ENCODE results near the gene SUPT20H.

SUPT20H gene

GRCh38 chr13:37102896-37103295 is 43.4 kb upstream of the SUPT20H start:
- no peak for ATAC-seq
- no peak for TF ChIP-seq BACH2 (CRISPR knock-in tag; IDR thresholded peaks at IDR 0.05; ENCODE audit: borderline replicate concordance)
- no peak for TF ChIP-seq OSR1 (CRISPR knock-in tag; IDR thresholded peaks at IDR 0.05)
- TF ChIP-seq TOX (CRISPR knock-in tag; IDR thresholded peaks at IDR 0.05; ENCODE audit: borderline replicate concordance) = no peak
- no peak for TF ChIP-seq CSDC2 (CRISPR knock-in tag; IDR thresholded peaks at IDR 0.05)
- no peak for TF ChIP-seq POU6F1 (CRISPR knock-in tag; IDR thresholded peaks at IDR 0.05; ENCODE audit: borderline replicate concordance, low read depth)
- no peak for TF ChIP-seq ESRRG (CRISPR knock-in tag; IDR thresholded peaks at IDR 0.05)
- TF ChIP-seq ZFP3 (CRISPR knock-in tag; IDR thresholded peaks at IDR 0.05) = no peak
- TF ChIP-seq ZFP30 (CRISPR knock-in tag; IDR thresholded peaks at IDR 0.05) = no peak
- no peak for TF ChIP-seq SNAI2 (CRISPR knock-in tag; IDR thresholded peaks at IDR 0.05)
- no peak for TF ChIP-seq RARB (CRISPR knock-in tag; IDR thresholded peaks at IDR 0.05)
- TF ChIP-seq ISL1 (CRISPR knock-in tag; IDR thresholded peaks at IDR 0.05) = no peak
- no peak for TF ChIP-seq CSRNP3 (CRISPR knock-in tag; IDR thresholded peaks at IDR 0.05)
- no peak for TF ChIP-seq ZNF565 (CRISPR knock-in tag; conservative IDR thresholded peaks at IDR 0.05; ENCODE audit: low read depth)
- TF ChIP-seq ZNF70 (CRISPR knock-in tag; IDR thresholded peaks at IDR 0.05) = no peak

- ATAC-seq = no peak
- no peak for TF ChIP-seq ESRRG (CRISPR knock-in tag; IDR thresholded peaks at IDR 0.05)
- TF ChIP-seq ZNF70 (CRISPR knock-in tag; IDR thresholded peaks at IDR 0.05) = no peak
- no peak for TF ChIP-seq POU6F1 (CRISPR knock-in tag; IDR thresholded peaks at IDR 0.05; ENCODE audit: borderline replicate concordance, low read depth)
- no peak for TF ChIP-seq CSDC2 (CRISPR knock-in tag; IDR thresholded peaks at IDR 0.05)
- no peak for TF ChIP-seq RARB (CRISPR knock-in tag; IDR thresholded peaks at IDR 0.05)
- no peak for TF ChIP-seq ZNF565 (CRISPR knock-in tag; conservative IDR thresholded peaks at IDR 0.05; ENCODE audit: low read depth)
- no peak for TF ChIP-seq TOX (CRISPR knock-in tag; IDR thresholded peaks at IDR 0.05; ENCODE audit: borderline replicate concordance)
- no peak for TF ChIP-seq ZNF8 (CRISPR knock-in tag; IDR thresholded peaks at IDR 0.05)
- no peak for TF ChIP-seq GLIS3 (CRISPR knock-in tag; IDR thresholded peaks at IDR 0.05)
- no peak for TF ChIP-seq TCF4 (CRISPR knock-in tag; IDR thresholded peaks at IDR 0.05; ENCODE audit: borderline replicate concordance)
- no peak for TF ChIP-seq BACH2 (CRISPR knock-in tag; IDR thresholded peaks at IDR 0.05; ENCODE audit: borderline replicate concordance)
- TF ChIP-seq TSHZ2 (CRISPR knock-in tag; IDR thresholded peaks at IDR 0.05) = no peak
- no peak for TF ChIP-seq ZC3H10 (CRISPR knock-in tag; IDR thresholded peaks at IDR 0.05)
These were observed 41.7 kb upstream of the SUPT20H start for GRCh38 chr13:37101201-37101600.

- TF ChIP-seq SNAI2 (CRISPR knock-in tag; IDR thresholded peaks at IDR 0.05) (no peak), TSHZ2 (CRISPR knock-in tag; IDR thresholded peaks at IDR 0.05) (no peak), ZFP3 (CRISPR knock-in tag; IDR thresholded peaks at IDR 0.05) (no peak), RARB (CRISPR knock-in tag; IDR thresholded peaks at IDR 0.05) (no peak), ZNF8 (CRISPR knock-in tag; IDR thresholded peaks at IDR 0.05) (no peak)
- no peak for ATAC-seq
These were observed 41.2 kb upstream of the SUPT20H start for GRCh38 chr13:37100731-37101130.

Data from SK-N-SH treated with all-trans-retinoic acid at 6 μM for 48 hours (cell line).